Gastrocnemius medialis (tissue), 4 donors: ENCODE results near the gene OTOG. TPM values are rescaled to one million over a fixed set of nuclear protein-coding genes. Genes with fewer than 3 reads are reported as not detected.

ENCODE experiments used
- ATAC-seq, 2 donors: fragments of 150-250 bp; one replicate each; pipeline ENCODE4 v1.9.1; 2016
- DNase-seq, 2 donors: peaks; one replicate each; pipeline ENCODE4 v3.0.0-alpha.2; 2019
- H3K27ac ChIP-seq, 4 donors: fragments of 200-600 bp; sonication (generic); 1 replicate in 1 of 4; 2 replicates in 3 of 4; pipeline ENCODE4 v1.5.1; 2016 to 2018; ENCODE audit warnings: mild to moderate bottlenecking in 2 of 4, moderate library complexity in 1 of 4
- H3K27me3 ChIP-seq, 3 donors: fragments of 200-600 bp; sonication (generic) in 2 of 3; 1 replicate in 1 of 3; 2 replicates in 2 of 3; pipeline versions ENCODE4 v1.5.1 to v1.6.0; 2016 to 2019; ENCODE audit warnings: mild to moderate bottlenecking in 1 of 3, moderate library complexity in 1 of 3
- H3K36me3 ChIP-seq, 2 donors: fragments of 200-600 bp; sonication (generic) in 1 of 2; one replicate each; pipeline ENCODE4 v1.5.1; 2017 to 2018
- H3K4me1 ChIP-seq, 2 donors: fragments of 200-600 bp; sonication (generic) in 1 of 2; one replicate each; pipeline ENCODE4 v1.5.1; 2016 to 2017; ENCODE audit warnings: mild to moderate bottlenecking in 2 of 2
- H3K4me3 ChIP-seq, 4 donors: fragments of 200-600 bp; sonication (generic) in 3 of 4; 1 replicate in 1 of 4; 2 replicates in 3 of 4; pipeline ENCODE4 v1.5.1; 2016 to 2019; ENCODE audit warnings: mild to moderate bottlenecking in 2 of 4
- H3K9me3 ChIP-seq, 3 donors: fragments of 200-600 bp; sonication (generic) in 2 of 3; 1 replicate in 1 of 3; 2 replicates in 2 of 3; pipeline ENCODE4 v1.5.1; 2016 to 2019
- CTCF ChIP-seq, 5 experiments: fragments of 450-650 bp in 3 of 5; fragments of 200-600 bp in 2 of 5; sonication (generic) in 2 of 5; IDR thresholded peaks in 4 of 5; conservative IDR thresholded peaks in 1 of 5; 1 replicate in 4 of 5; 2 replicates in 1 of 5; pipeline ENCODE4 v1.5.1; 2016 to 2019; ENCODE audit warnings: antibody characterized with exemption in 5 of 5, mild to moderate bottlenecking in 3 of 5, moderate library complexity in 3 of 5
- POLR2A ChIP-seq, 2 donors: fragments of 450-650 bp; IDR thresholded peaks; one replicate each; pipeline ENCODE4 v1.6.1; 2017; ENCODE audit warnings: antibody characterized with exemption in 2 of 2, mild to moderate bottlenecking in 2 of 2, moderate library complexity in 2 of 2
- in situ Hi-C, 4 donors: fragments of 200-750 bp; cut with MboI; loops; one replicate each; pipeline versions ENCODE4 v1.15.0 to v1.8.0; 2017; ENCODE audit warnings: low sequenced_read_pairs in 4 of 4
- intact Hi-C: fragments of 100-400 bp; cut with DNase I; formaldehyde crosslinking; loops from one replicate; pipeline ENCODE4 v1.15.1; 2023; ENCODE audit warnings: low total_unique reads
- total RNA-seq, 4 donors: library from RNA; depleted of rRNA; stranded (reverse); fragments of >200 nt; gene quantifications; one replicate each; pipeline versions ENCODE4 v1.1.0 to v1.2.3, GENCODE V29; 2016

The OTOG gene
- total RNA-seq, 4 donors from 2014 or later = not detected

- intact Hi-C loops = no loop called here
- no peaks in the 10 kb centered on the region for H3K9me3 ChIP-seq
- peaks cover 0 to 7% of the 10 kb centered on the region in 2 donors for H3K4me1 ChIP-seq
- no peak overlapping the region for H3K4me3 ChIP-seq
- DNase-seq (no peak), ATAC-seq (no peak)
- no peaks in the 10 kb centered on the region for H3K36me3 ChIP-seq
- in situ Hi-C loops = no loop called here
- H3K27ac ChIP-seq = no peak overlapping the region
- no peaks in the 10 kb centered on the region for H3K27me3 ChIP-seq
- no peak for TF ChIP-seq CTCF (IDR thresholded peaks at IDR 0.05 in 4 of 5, conservative IDR thresholded peaks at IDR 0.05 in 1 of 5)
- TF ChIP-seq POLR2A (IDR thresholded peaks at IDR 0.05) = no peak
These were observed 102.2 kb downstream of the OTOG start for GRCh38 chr11:17649261-17649660.

GRCh38 chr11:17649696-17650095 is 102.6 kb downstream of the OTOG start:
- in situ Hi-C loops = no loop called here
- intact Hi-C loops = no loop called here
- ATAC-seq = peak; percentile 38 to 60
- H3K9me3 ChIP-seq = peaks cover 0 to under 1% (median 0%) of the 10 kb centered on the region in 3 donors
- no peak for DNase-seq
- no peak overlapping the region for H3K4me3 ChIP-seq
- TF ChIP-seq POLR2A (IDR thresholded peaks at IDR 0.05) (no peak), CTCF (IDR thresholded peaks at IDR 0.05 in 4 of 5, conservative IDR thresholded peaks at IDR 0.05 in 1 of 5) (no peak)
- no peaks in the 10 kb centered on the region for H3K27me3 ChIP-seq
- no peaks in the 10 kb centered on the region for H3K36me3 ChIP-seq
- H3K4me1 ChIP-seq = peaks cover 0 to 7% of the 10 kb centered on the region in 2 donors
- no peak overlapping the region for H3K27ac ChIP-seq

- peaks cover 0 to 7% of the 10 kb centered on the region in 2 donors for H3K4me1 ChIP-seq
- no peak for ATAC-seq
These were observed 103.3 kb downstream of the OTOG start for GRCh38 chr11:17650127-17650911.

GRCh38 chr11:17651061-17651460 is 104.0 kb downstream of the OTOG start:
- Histone ChIP-seq H3K4me1 (peaks cover 0 to 7% of the 10 kb centered on the region in 2 donors), H3K4me3 (no peak overlapping the region), H3K27ac (no peak overlapping the region), H3K9me3 (peaks cover 0 to 2% (median 0%) of the 10 kb centered on the region in 3 donors), H3K27me3 (no peaks in the 10 kb centered on the region), H3K36me3 (no peaks in the 10 kb centered on the region)
- TF ChIP-seq CTCF (IDR thresholded peaks at IDR 0.05 in 4 of 5, conservative IDR thresholded peaks at IDR 0.05 in 1 of 5) (no peak), POLR2A (IDR thresholded peaks at IDR 0.05) (no peak)
- in situ Hi-C loops (no loop called here), intact Hi-C loops (no loop called here)
- DNase-seq = no peak
- no peak for ATAC-seq

More at GRCh38 chr11:17650127-17650911, 103.3 kb downstream of the OTOG start:
- no peak overlapping the region for H3K27ac ChIP-seq
- no peak overlapping the region for H3K4me3 ChIP-seq
- no peak for TF ChIP-seq CTCF (IDR thresholded peaks at IDR 0.05 in 4 of 5, conservative IDR thresholded peaks at IDR 0.05 in 1 of 5)
- TF ChIP-seq POLR2A (IDR thresholded peaks at IDR 0.05) = no peak
- intact Hi-C loops = no loop called here
- peaks cover 0 to 2% (median 0%) of the 10 kb centered on the region in 3 donors for H3K9me3 ChIP-seq
- no peaks in the 10 kb centered on the region for H3K27me3 ChIP-seq
- in situ Hi-C loops = no loop called here
- no peak for DNase-seq
- no peaks in the 10 kb centered on the region for H3K36me3 ChIP-seq
